ENCODE measurements around the gene CDK7. TPM values are rescaled to one million over a fixed set of nuclear protein-coding genes. Genes with fewer than 3 reads are reported as not detected.

Gene CDK7
- total RNA-seq, result 31.3 TPM

- Histone ChIP-seq H3K9me3 (ENCODE audit: control insufficient read depth in 3 of 3, low read length in 3 of 3) (no peaks in the 10 kb centered on the region), H3K27me3 (ENCODE audit: control insufficient read depth in 3 of 3, insufficient read depth in 3 of 3, low read length in 3 of 3) (no peaks in the 10 kb centered on the region), H3K36me3 (ENCODE audit: control insufficient read depth in 3 of 3, insufficient read depth in 3 of 3, low read length in 3 of 3) (peaks cover 0 to 13% (median 7%) of the 10 kb centered on the region in 3 donors), H3K9ac (ENCODE audit: low read depth in 1 of 3, low read length in 3 of 3) (peak within 1 kb of the TSS; percentile 88 to 96 (median 95)), H3K4me1 (ENCODE audit: control insufficient read depth in 3 of 3, insufficient read depth in 3 of 3, low read length in 3 of 3) (peaks cover 10 to 22% (median 20%) of the 10 kb centered on the region in 3 donors), H3K4me3 (ENCODE audit: low read length in 3 of 3) (peak within 1 kb of the TSS; percentile 96 to 97 (median 97)), H3K27ac (ENCODE audit: low read depth, low read length) (peak within 1 kb of the TSS; percentile 88)
These were observed at the start of gene CDK7 for GRCh38 chr5:69234457-69235268. TSS of gene CDK7 (plus strand) at chr5:69234886. CDS start at chr5:69234976, 90 bp downstream.

GRCh38 chr5:69187342-69187741 lies 47.3 kb upstream of the CDK7 start:
- Histone ChIP-seq H3K36me3 (ENCODE audit: control insufficient read depth in 3 of 3, insufficient read depth in 3 of 3, low read length in 3 of 3) (no peaks in the 10 kb centered on the region), H3K4me1 (ENCODE audit: control insufficient read depth in 3 of 3, insufficient read depth in 3 of 3, low read length in 3 of 3) (peaks cover 5 to 17% (median 13%) of the 10 kb centered on the region in 3 donors), H3K4me3 (ENCODE audit: low read length in 3 of 3) (no peak overlapping the region), H3K9me3 (ENCODE audit: control insufficient read depth in 3 of 3, low read length in 3 of 3) (no peaks in the 10 kb centered on the region), H3K27ac (ENCODE audit: low read depth, low read length) (no peak overlapping the region), H3K9ac (ENCODE audit: low read depth in 1 of 3, low read length in 3 of 3) (no peak overlapping the region), H3K27me3 (ENCODE audit: control insufficient read depth in 3 of 3, insufficient read depth in 3 of 3, low read length in 3 of 3) (no peaks in the 10 kb centered on the region)

- H3K9me3 ChIP-seq (ENCODE audit: control insufficient read depth in 3 of 3, low read length in 3 of 3), result no peaks in the 10 kb centered on the region
- peak overlapping the region; percentile 94 to 96 (median 94) for H3K4me3 ChIP-seq (ENCODE audit: low read length in 3 of 3)
- no peaks in the 10 kb centered on the region for H3K27me3 ChIP-seq (ENCODE audit: control insufficient read depth in 3 of 3, insufficient read depth in 3 of 3, low read length in 3 of 3)
- no peaks in the 10 kb centered on the region for H3K36me3 ChIP-seq (ENCODE audit: control insufficient read depth in 3 of 3, insufficient read depth in 3 of 3, low read length in 3 of 3)
- H3K4me1 ChIP-seq (ENCODE audit: control insufficient read depth in 3 of 3, insufficient read depth in 3 of 3, low read length in 3 of 3), result peaks cover 5 to 17% (median 13%) of the 10 kb centered on the region in 3 donors
- H3K9ac ChIP-seq (ENCODE audit: low read depth in 1 of 3, low read length in 3 of 3), result peak overlapping the region; percentile 81 to 84 (median 83)
- H3K27ac ChIP-seq (ENCODE audit: low read depth, low read length), result peak overlapping the region; percentile 84
These were observed 45.9 kb upstream of the CDK7 start for GRCh38 chr5:69188811-69189161.

DNA sequence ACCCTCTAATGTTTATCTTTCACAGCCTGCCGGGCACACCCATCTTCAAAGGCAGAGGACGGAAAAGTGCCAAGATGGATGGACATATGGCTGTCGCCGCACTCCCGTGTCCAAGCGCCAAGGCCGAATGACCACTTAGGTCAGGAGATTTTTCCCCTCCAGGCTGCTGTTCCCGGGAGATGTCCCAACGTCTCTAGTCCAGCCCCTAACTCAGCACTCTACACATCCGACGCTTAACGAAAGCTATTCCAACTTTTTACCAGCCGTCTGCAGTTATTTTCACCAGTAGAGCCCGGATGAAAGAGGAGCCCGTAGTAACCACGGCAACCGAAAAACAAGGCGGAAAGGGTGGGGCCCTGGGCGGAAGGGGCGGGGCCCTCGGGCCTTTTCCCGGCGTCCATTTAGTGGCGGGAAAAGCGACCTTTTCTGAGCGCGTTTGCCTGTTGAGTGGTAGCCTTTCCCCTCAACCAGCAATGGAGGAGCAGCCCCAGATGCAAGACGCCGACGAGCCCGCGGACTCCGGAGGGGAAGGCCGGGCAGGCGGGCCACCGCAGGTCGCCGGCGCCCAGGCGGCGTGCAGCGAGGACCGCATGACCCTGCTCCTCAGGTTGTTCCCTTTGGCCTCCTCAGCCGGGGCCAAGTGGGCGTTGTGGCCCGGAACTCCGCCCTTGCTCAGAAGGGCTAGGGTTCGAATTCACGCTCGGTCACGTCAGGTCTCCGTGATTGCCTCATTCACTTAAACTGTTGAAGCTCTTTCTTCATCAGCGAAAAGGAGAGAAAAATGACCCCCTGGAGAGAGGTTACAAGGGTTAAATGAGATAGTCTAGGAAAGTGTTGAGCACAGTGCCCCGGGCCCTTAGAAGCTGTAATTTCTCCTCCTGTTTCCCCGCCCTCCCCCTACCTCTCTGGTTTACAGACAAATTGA lies 45.3 kb upstream of the CDK7 start, which contains the start of gene CENPH:
CENPH (plus strand) TSS at position 422 of the 925 bp plus-strand sequence; CDS start at position 474, 52 bp downstream.
- no peaks in the 10 kb centered on the region for H3K27me3 ChIP-seq (ENCODE audit: control insufficient read depth in 3 of 3, insufficient read depth in 3 of 3, low read length in 3 of 3)
- no peaks in the 10 kb centered on the region for H3K36me3 ChIP-seq (ENCODE audit: control insufficient read depth in 3 of 3, insufficient read depth in 3 of 3, low read length in 3 of 3)
- H3K4me3 ChIP-seq (ENCODE audit: low read length in 3 of 3), result peak within 1 kb of the TSS; percentile 94 to 96 (median 94)
- H3K9me3 ChIP-seq (ENCODE audit: control insufficient read depth in 3 of 3, low read length in 3 of 3), result no peaks in the 10 kb centered on the region
- H3K4me1 ChIP-seq (ENCODE audit: control insufficient read depth in 3 of 3, insufficient read depth in 3 of 3, low read length in 3 of 3), result peaks cover 5 to 17% (median 13%) of the 10 kb centered on the region in 3 donors
- peak within 1 kb of the TSS; percentile 84 for H3K27ac ChIP-seq (ENCODE audit: low read depth, low read length)
- peak within 1 kb of the TSS; percentile 81 to 84 (median 83) for H3K9ac ChIP-seq (ENCODE audit: low read depth in 1 of 3, low read length in 3 of 3)

DNA sequence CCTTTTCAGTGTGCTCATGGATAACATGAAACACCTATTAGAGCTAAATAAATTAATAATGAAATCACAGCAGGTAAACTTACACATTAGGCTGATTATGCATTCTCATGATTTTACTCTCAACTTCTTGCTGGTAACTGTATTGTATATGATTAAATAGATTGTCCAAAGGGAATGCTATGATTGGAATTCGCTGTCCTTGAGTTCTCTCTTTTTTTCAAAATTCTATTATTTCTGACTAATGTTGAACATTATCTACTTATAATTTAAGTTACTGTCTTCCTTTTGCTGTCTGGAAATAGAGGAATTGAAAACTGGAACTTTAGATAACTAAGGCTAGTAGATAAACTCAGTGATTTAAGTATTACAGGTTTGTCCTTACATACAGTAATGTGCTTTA lies 32.2 kb upstream of the CDK7 start:
- no peak overlapping the region for H3K4me3 ChIP-seq (ENCODE audit: low read length in 3 of 3)
- no peak overlapping the region for H3K27ac ChIP-seq (ENCODE audit: low read depth, low read length)
- H3K9ac ChIP-seq (ENCODE audit: low read depth in 1 of 3, low read length in 3 of 3), result no peak overlapping the region
- no peaks in the 10 kb centered on the region for H3K4me1 ChIP-seq (ENCODE audit: control insufficient read depth in 3 of 3, insufficient read depth in 3 of 3, low read length in 3 of 3)
- H3K36me3 ChIP-seq (ENCODE audit: control insufficient read depth in 3 of 3, insufficient read depth in 3 of 3, low read length in 3 of 3), result no peaks in the 10 kb centered on the region
- H3K27me3 ChIP-seq (ENCODE audit: control insufficient read depth in 3 of 3, insufficient read depth in 3 of 3, low read length in 3 of 3), result no peaks in the 10 kb centered on the region
- H3K9me3 ChIP-seq (ENCODE audit: control insufficient read depth in 3 of 3, low read length in 3 of 3), result no peaks in the 10 kb centered on the region

DNA sequence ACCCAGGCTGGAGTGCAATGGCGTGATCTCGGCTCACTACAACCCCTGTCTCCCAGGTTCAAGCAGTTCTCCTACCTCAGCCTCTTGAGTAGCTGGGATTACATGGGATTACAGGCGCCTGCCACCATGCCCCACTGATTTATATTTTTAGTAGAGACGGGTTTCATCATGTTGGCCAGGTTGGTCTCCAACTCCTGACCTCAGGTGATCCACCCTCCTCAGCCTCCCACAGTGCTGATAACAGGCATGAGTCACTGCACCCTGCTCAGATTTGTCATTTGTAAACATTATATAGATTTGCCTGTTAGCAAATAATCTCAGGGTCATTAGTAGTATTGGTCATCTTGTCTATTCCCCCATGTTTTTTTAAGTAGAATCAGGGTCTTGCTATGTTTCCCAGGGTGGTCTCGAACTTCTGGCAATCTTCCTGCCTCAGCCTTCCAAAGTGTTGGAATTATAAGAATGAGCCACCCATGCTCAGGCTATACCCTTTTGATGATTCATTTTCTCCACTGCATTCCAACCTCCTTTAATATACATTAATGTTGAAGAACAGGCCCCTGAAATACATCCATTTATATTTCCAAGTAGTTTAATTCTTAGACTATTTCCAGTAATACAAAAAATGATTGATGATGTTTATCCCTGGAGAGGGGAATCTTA lies 28.0 kb upstream of the CDK7 start:
- no peaks in the 10 kb centered on the region for H3K9me3 ChIP-seq (ENCODE audit: control insufficient read depth in 3 of 3, low read length in 3 of 3)
- no peaks in the 10 kb centered on the region for H3K4me1 ChIP-seq (ENCODE audit: control insufficient read depth in 3 of 3, insufficient read depth in 3 of 3, low read length in 3 of 3)
- no peak overlapping the region for H3K27ac ChIP-seq (ENCODE audit: low read depth, low read length)
- H3K9ac ChIP-seq (ENCODE audit: low read depth in 1 of 3, low read length in 3 of 3), result no peak overlapping the region
- H3K36me3 ChIP-seq (ENCODE audit: control insufficient read depth in 3 of 3, insufficient read depth in 3 of 3, low read length in 3 of 3), result no peaks in the 10 kb centered on the region
- no peak overlapping the region for H3K4me3 ChIP-seq (ENCODE audit: low read length in 3 of 3)
- H3K27me3 ChIP-seq (ENCODE audit: control insufficient read depth in 3 of 3, insufficient read depth in 3 of 3, low read length in 3 of 3), result no peaks in the 10 kb centered on the region

GRCh38 chr5:69209602-69210001 lies 25.1 kb upstream of the CDK7 start:
- Histone ChIP-seq H3K4me3 (ENCODE audit: low read length in 3 of 3) (no peak overlapping the region), H3K9me3 (ENCODE audit: control insufficient read depth in 3 of 3, low read length in 3 of 3) (no peaks in the 10 kb centered on the region), H3K4me1 (ENCODE audit: control insufficient read depth in 3 of 3, insufficient read depth in 3 of 3, low read length in 3 of 3) (no peaks in the 10 kb centered on the region), H3K9ac (ENCODE audit: low read depth in 1 of 3, low read length in 3 of 3) (no peak overlapping the region), H3K27ac (ENCODE audit: low read depth, low read length) (no peak overlapping the region), H3K36me3 (ENCODE audit: control insufficient read depth in 3 of 3, insufficient read depth in 3 of 3, low read length in 3 of 3) (no peaks in the 10 kb centered on the region), H3K27me3 (ENCODE audit: control insufficient read depth in 3 of 3, insufficient read depth in 3 of 3, low read length in 3 of 3) (no peaks in the 10 kb centered on the region)

GRCh38 chr5:69211200-69211599 lies 23.5 kb upstream of the CDK7 start:
- Histone ChIP-seq H3K9ac (ENCODE audit: low read depth in 1 of 3, low read length in 3 of 3) (no peak overlapping the region), H3K36me3 (ENCODE audit: control insufficient read depth in 3 of 3, insufficient read depth in 3 of 3, low read length in 3 of 3) (no peaks in the 10 kb centered on the region), H3K9me3 (ENCODE audit: control insufficient read depth in 3 of 3, low read length in 3 of 3) (no peaks in the 10 kb centered on the region), H3K4me1 (ENCODE audit: control insufficient read depth in 3 of 3, insufficient read depth in 3 of 3, low read length in 3 of 3) (no peaks in the 10 kb centered on the region), H3K4me3 (ENCODE audit: low read length in 3 of 3) (no peak overlapping the region), H3K27ac (ENCODE audit: low read depth, low read length) (no peak overlapping the region), H3K27me3 (ENCODE audit: control insufficient read depth in 3 of 3, insufficient read depth in 3 of 3, low read length in 3 of 3) (no peaks in the 10 kb centered on the region)

- H3K9ac ChIP-seq (ENCODE audit: low read depth in 1 of 3, low read length in 3 of 3), result no peak overlapping the region
- H3K9me3 ChIP-seq (ENCODE audit: control insufficient read depth in 3 of 3, low read length in 3 of 3), result no peaks in the 10 kb centered on the region
- no peaks in the 10 kb centered on the region for H3K4me1 ChIP-seq (ENCODE audit: control insufficient read depth in 3 of 3, insufficient read depth in 3 of 3, low read length in 3 of 3)
- H3K4me3 ChIP-seq (ENCODE audit: low read length in 3 of 3), result no peak overlapping the region
- no peaks in the 10 kb centered on the region for H3K27me3 ChIP-seq (ENCODE audit: control insufficient read depth in 3 of 3, insufficient read depth in 3 of 3, low read length in 3 of 3)
- no peak overlapping the region for H3K27ac ChIP-seq (ENCODE audit: low read depth, low read length)
- no peaks in the 10 kb centered on the region for H3K36me3 ChIP-seq (ENCODE audit: control insufficient read depth in 3 of 3, insufficient read depth in 3 of 3, low read length in 3 of 3)
These were observed 22.7 kb upstream of the CDK7 start for GRCh38 chr5:69212022-69212421.

Data from skeletal muscle tissue (tissue), 4 donors.